Activated naive CD8-positive, alpha-beta T cell treated with anti-CD3 and anti-CD28 coated beads for 36 hours (primary cell): ENCODE measurements around the gene MACROD2. TPM values are rescaled to one million over a fixed set of nuclear protein-coding genes. Genes with fewer than 3 reads are reported as not detected.

Experiments used
- DNase-seq: peaks from one replicate; pipeline ENCODE4 v3.0.0; 2021
- H3K27ac Mint-ChIP-seq: one replicate; pipeline ENCODE4 v1.8.0; 2022; ENCODE audit warnings: mild to moderate bottlenecking, moderate library complexity, mixed read lengths
- H3K27me3 Mint-ChIP-seq: one replicate; pipeline ENCODE4 v1.8.0; 2022; ENCODE audit warnings: mild to moderate bottlenecking, mixed read lengths
- H3K36me3 Mint-ChIP-seq: one replicate; pipeline ENCODE4 v1.8.0; 2021; ENCODE audit warnings: mild to moderate bottlenecking, mixed read lengths
- H3K4me1 Mint-ChIP-seq: one replicate; pipeline ENCODE4 v1.8.0; 2021; ENCODE audit warnings: mixed read lengths
- H3K4me3 Mint-ChIP-seq: one replicate; pipeline ENCODE4 v1.8.0; 2022; ENCODE audit warnings: mild to moderate bottlenecking, moderate library complexity, mixed read lengths
- H3K9me3 Mint-ChIP-seq: one replicate; pipeline ENCODE4 v1.8.0; 2022; ENCODE audit warnings: mixed read lengths
- total RNA-seq, 2 experiments: library from RNA; stranded (reverse); gene quantifications; one replicate each; pipeline ENCODE4 v1.2.3, GENCODE V29; 2021

The MACROD2 gene
- total RNA-seq, 2 experiments from 2014 or later = 0.12 to 0.14 TPM

- no peaks in the 10 kb centered on the region for H3K36me3 Mint-ChIP-seq
- H3K4me1 Mint-ChIP-seq = no peaks in the 10 kb centered on the region
- H3K9me3 Mint-ChIP-seq = peaks cover 5% of the 10 kb centered on the region
- no peak overlapping the region for H3K27ac Mint-ChIP-seq
- H3K27me3 Mint-ChIP-seq = no peaks in the 10 kb centered on the region
- H3K4me3 Mint-ChIP-seq = no peak overlapping the region
- DNase-seq = no peak
Observed at GRCh38 chr20:15866916-15867730, 1871.8 kb downstream of the MACROD2 start.

GRCh38 chr20:15867899-15868298, 1872.6 kb downstream of the MACROD2 start:
- Mint-ChIP-seq H3K36me3 (no peaks in the 10 kb centered on the region), H3K9me3 (peaks cover 4% of the 10 kb centered on the region), H3K4me1 (no peaks in the 10 kb centered on the region), H3K27ac (no peak overlapping the region), H3K27me3 (no peaks in the 10 kb centered on the region), H3K4me3 (no peak overlapping the region)
- no peak for DNase-seq

- H3K36me3 Mint-ChIP-seq = no peaks in the 10 kb centered on the region
- H3K4me3 Mint-ChIP-seq = no peak overlapping the region
- H3K27me3 Mint-ChIP-seq = no peaks in the 10 kb centered on the region
- peaks cover 9% of the 10 kb centered on the region for H3K9me3 Mint-ChIP-seq
- DNase-seq = no peak
- no peak overlapping the region for H3K27ac Mint-ChIP-seq
- no peaks in the 10 kb centered on the region for H3K4me1 Mint-ChIP-seq
Observed at GRCh38 chr20:15875446-15875845, 1880.1 kb downstream of the MACROD2 start.

GRCh38 chr20:15882553-15882952, 1887.2 kb downstream of the MACROD2 start:
- Mint-ChIP-seq H3K27me3 (no peaks in the 10 kb centered on the region), H3K27ac (no peak overlapping the region), H3K4me3 (no peak overlapping the region), H3K9me3 (peaks cover 2% of the 10 kb centered on the region), H3K4me1 (no peaks in the 10 kb centered on the region), H3K36me3 (no peaks in the 10 kb centered on the region)
- no peak for DNase-seq

- Mint-ChIP-seq H3K36me3 (no peaks in the 10 kb centered on the region), H3K4me3 (no peak overlapping the region), H3K27me3 (no peaks in the 10 kb centered on the region)
Observed at GRCh38 chr20:15886250-15886649, 1890.9 kb downstream of the MACROD2 start.

GRCh38 chr20:15887387-15887786, 1892.1 kb downstream of the MACROD2 start:
- H3K9me3 Mint-ChIP-seq = no peaks in the 10 kb centered on the region
- DNase-seq = no peak
- H3K4me3 Mint-ChIP-seq = no peak overlapping the region
- no peaks in the 10 kb centered on the region for H3K27me3 Mint-ChIP-seq
- H3K4me1 Mint-ChIP-seq = no peaks in the 10 kb centered on the region
- no peak overlapping the region for H3K27ac Mint-ChIP-seq
- no peaks in the 10 kb centered on the region for H3K36me3 Mint-ChIP-seq

More at GRCh38 chr20:15886250-15886649, 1890.9 kb downstream of the MACROD2 start:
- Mint-ChIP-seq H3K9me3 (no peaks in the 10 kb centered on the region), H3K27ac (no peak overlapping the region), H3K4me1 (no peaks in the 10 kb centered on the region)
- no peak for DNase-seq

GRCh38 chr20:15889061-15889460, 1893.7 kb downstream of the MACROD2 start:
- Mint-ChIP-seq H3K4me3 (no peak overlapping the region), H3K4me1 (no peaks in the 10 kb centered on the region), H3K9me3 (no peaks in the 10 kb centered on the region), H3K27ac (no peak overlapping the region), H3K27me3 (peaks cover 4% of the 10 kb centered on the region), H3K36me3 (no peaks in the 10 kb centered on the region)
- no peak for DNase-seq

GRCh38 chr20:15889514-15890256, 1894.4 kb downstream of the MACROD2 start:
- Mint-ChIP-seq H3K4me1 (no peaks in the 10 kb centered on the region), H3K4me3 (no peak overlapping the region), H3K27ac (no peak overlapping the region), H3K9me3 (no peaks in the 10 kb centered on the region), H3K27me3 (peaks cover 4% of the 10 kb centered on the region), H3K36me3 (no peaks in the 10 kb centered on the region)
- no peak for DNase-seq

GRCh38 chr20:15890407-15890982, 1895.2 kb downstream of the MACROD2 start:
- H3K4me3 Mint-ChIP-seq = no peak overlapping the region
- H3K27me3 Mint-ChIP-seq = peaks cover 4% of the 10 kb centered on the region
- no peak overlapping the region for H3K27ac Mint-ChIP-seq
- peaks cover 4% of the 10 kb centered on the region for H3K9me3 Mint-ChIP-seq
- no peaks in the 10 kb centered on the region for H3K36me3 Mint-ChIP-seq
- no peak for DNase-seq
- peaks cover 7% of the 10 kb centered on the region for H3K4me1 Mint-ChIP-seq

- H3K9me3 Mint-ChIP-seq = peaks cover 4% of the 10 kb centered on the region
- no peak overlapping the region for H3K27ac Mint-ChIP-seq
- H3K27me3 Mint-ChIP-seq = peaks cover 4% of the 10 kb centered on the region
- no peaks in the 10 kb centered on the region for H3K36me3 Mint-ChIP-seq
- H3K4me3 Mint-ChIP-seq = no peak overlapping the region
- no peak for DNase-seq
- H3K4me1 Mint-ChIP-seq = peaks cover 14% of the 10 kb centered on the region
Observed at GRCh38 chr20:15895126-15895525, 1899.8 kb downstream of the MACROD2 start.

- Mint-ChIP-seq H3K27ac (no peak overlapping the region), H3K27me3 (peaks cover 4% of the 10 kb centered on the region), H3K4me1 (peaks cover 14% of the 10 kb centered on the region), H3K36me3 (no peaks in the 10 kb centered on the region), H3K9me3 (peaks cover 4% of the 10 kb centered on the region), H3K4me3 (no peak overlapping the region)
- peak; percentile 2 for DNase-seq
Observed at GRCh38 chr20:15895560-15896084, 1900.3 kb downstream of the MACROD2 start.

GRCh38 chr20:15899967-15900366, 1904.7 kb downstream of the MACROD2 start:
- H3K4me1 Mint-ChIP-seq = peaks cover 12% of the 10 kb centered on the region
- peaks cover 4% of the 10 kb centered on the region for H3K9me3 Mint-ChIP-seq
- no peak for DNase-seq
- H3K27me3 Mint-ChIP-seq = no peaks in the 10 kb centered on the region
- H3K36me3 Mint-ChIP-seq = no peaks in the 10 kb centered on the region
- H3K27ac Mint-ChIP-seq = no peak overlapping the region
- no peak overlapping the region for H3K4me3 Mint-ChIP-seq

GRCh38 chr20:15900443-15900842, 1905.1 kb downstream of the MACROD2 start:
- Mint-ChIP-seq H3K4me3 (no peak overlapping the region), H3K4me1 (peaks cover 8% of the 10 kb centered on the region), H3K36me3 (no peaks in the 10 kb centered on the region), H3K27ac (no peak overlapping the region), H3K9me3 (no peaks in the 10 kb centered on the region), H3K27me3 (no peaks in the 10 kb centered on the region)
- DNase-seq = no peak

- Mint-ChIP-seq H3K4me1 (no peaks in the 10 kb centered on the region), H3K36me3 (no peaks in the 10 kb centered on the region), H3K4me3 (no peak overlapping the region), H3K27ac (no peak overlapping the region), H3K27me3 (no peaks in the 10 kb centered on the region), H3K9me3 (no peaks in the 10 kb centered on the region)
- no peak for DNase-seq
Observed at GRCh38 chr20:15902493-15902892, 1907.2 kb downstream of the MACROD2 start.

GRCh38 chr20:15905661-15906060, 1910.3 kb downstream of the MACROD2 start:
- no peaks in the 10 kb centered on the region for H3K4me1 Mint-ChIP-seq

More at GRCh38 chr20:15905661-15906060, 1910.3 kb downstream of the MACROD2 start:
- Mint-ChIP-seq H3K36me3 (no peaks in the 10 kb centered on the region), H3K27ac (no peak overlapping the region), H3K27me3 (no peaks in the 10 kb centered on the region), H3K4me3 (no peak overlapping the region), H3K9me3 (no peaks in the 10 kb centered on the region)
- DNase-seq = no peak
